Nephron progenitor cell (in vitro differentiated cells): ENCODE data around the gene TIGD6.
A peak's percentile ranks its signal among the peaks of the same experiment; 100 is the strongest.

Experiments
- DNase-seq: peaks from one replicate; pipeline ENCODE4 v3.0.0; 2021
- H3K27ac Mint-ChIP-seq: 2 replicates; pipeline ENCODE4 v1.8.0; 2021; ENCODE audit warnings: mild to moderate bottlenecking, moderate library complexity, mixed read lengths
- H3K27me3 Mint-ChIP-seq: 2 replicates; pipeline ENCODE4 v1.8.0; 2021; ENCODE audit warnings: mild to moderate bottlenecking, low read depth, mixed read lengths; ENCODE audit not compliant: poor library complexity
- H3K36me3 Mint-ChIP-seq: 2 replicates; pipeline ENCODE4 v1.8.0; 2021; ENCODE audit warnings: low read depth, mixed read lengths
- H3K4me1 Mint-ChIP-seq: 2 replicates; pipeline ENCODE4 v1.8.0; 2021; ENCODE audit warnings: mixed read lengths
- H3K4me3 Mint-ChIP-seq: 2 replicates; pipeline ENCODE4 v1.8.0; 2021; ENCODE audit warnings: mild to moderate bottlenecking, moderate library complexity, mixed read lengths
- H3K9me3 Mint-ChIP-seq: 2 replicates; pipeline ENCODE4 v1.8.0; 2021; ENCODE audit warnings: mild to moderate bottlenecking, moderate library complexity, mixed read lengths
- CTCF ChIP-seq: fragments of 200-600 bp; sonication (generic); IDR thresholded peaks from 2 replicates; pipeline ENCODE4 v1.5.0; 2021; ENCODE audit warnings: antibody characterized with exemption

The TIGD6 gene

DNA sequence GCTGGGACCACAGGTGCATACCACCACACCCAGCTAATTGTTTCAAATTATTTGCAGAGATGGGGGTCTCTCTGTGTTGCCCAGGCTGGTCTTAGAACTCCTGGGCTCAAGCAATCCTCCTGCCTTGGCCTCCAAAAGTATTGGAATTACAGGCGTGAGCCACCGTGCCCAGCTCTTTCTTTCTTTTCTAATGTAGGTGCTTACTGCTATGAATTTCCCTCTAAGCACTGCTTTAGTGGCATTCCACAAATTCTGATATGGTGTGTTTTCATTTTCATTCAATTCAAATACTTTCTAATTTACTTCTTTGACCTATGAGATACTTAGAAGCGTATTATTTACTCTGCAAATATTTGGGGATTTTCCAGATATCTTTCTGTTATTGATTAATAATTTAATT lies 15.0 kb upstream of the TIGD6 start:
- no peak overlapping the region for H3K4me3 Mint-ChIP-seq
- no peak for DNase-seq
- H3K27ac Mint-ChIP-seq, result no peak overlapping the region
- no peaks in the 10 kb centered on the region for H3K27me3 Mint-ChIP-seq
- H3K4me1 Mint-ChIP-seq, result no peaks in the 10 kb centered on the region
- no peak for TF ChIP-seq CTCF
- peaks cover 90% of the 10 kb centered on the region for H3K36me3 Mint-ChIP-seq
- H3K9me3 Mint-ChIP-seq, result peaks cover 30% of the 10 kb centered on the region

DNA sequence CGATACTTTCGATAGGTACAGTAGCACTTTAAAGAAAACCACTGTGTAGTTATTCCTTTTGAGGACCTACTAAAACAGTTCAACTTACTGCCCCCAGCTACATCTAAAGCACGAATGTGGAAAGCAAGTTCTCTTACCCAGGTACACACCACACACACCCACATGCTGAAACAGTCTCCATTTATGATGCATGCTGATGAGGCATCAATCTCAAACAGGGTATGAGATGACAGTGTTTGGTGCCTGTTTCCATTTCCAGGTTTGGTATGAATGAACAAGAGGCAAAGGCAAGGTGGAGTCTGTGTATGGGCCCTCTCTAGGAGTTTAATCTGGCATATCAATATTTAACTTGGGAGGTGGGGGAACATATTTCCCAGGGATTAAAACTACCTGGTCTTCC lies 14.0 kb upstream of the TIGD6 start:
- Mint-ChIP-seq H3K4me3 (no peak overlapping the region), H3K27me3 (no peaks in the 10 kb centered on the region), H3K4me1 (no peaks in the 10 kb centered on the region), H3K36me3 (peaks cover 93% of the 10 kb centered on the region), H3K27ac (no peak overlapping the region), H3K9me3 (peaks cover 30% of the 10 kb centered on the region)
- TF ChIP-seq CTCF, result no peak
- no peak for DNase-seq

- peaks cover 91% of the 10 kb centered on the region for H3K36me3 Mint-ChIP-seq
- H3K27ac Mint-ChIP-seq, result no peak overlapping the region
- peaks cover 30% of the 10 kb centered on the region for H3K9me3 Mint-ChIP-seq
- H3K4me1 Mint-ChIP-seq, result no peaks in the 10 kb centered on the region
- TF ChIP-seq CTCF, result no peak
- no peak overlapping the region for H3K4me3 Mint-ChIP-seq
- no peak for DNase-seq
- no peaks in the 10 kb centered on the region for H3K27me3 Mint-ChIP-seq
Measured at GRCh38 chr5:150013931-150014330, 13.5 kb upstream of the TIGD6 start.

GRCh38 chr5:150009671-150010387 lies 9.4 kb upstream of the TIGD6 start:
- no peak for DNase-seq
- peaks cover 7% of the 10 kb centered on the region for H3K9me3 Mint-ChIP-seq
- H3K4me1 Mint-ChIP-seq, result no peaks in the 10 kb centered on the region
- no peaks in the 10 kb centered on the region for H3K27me3 Mint-ChIP-seq
- H3K27ac Mint-ChIP-seq, result peak overlapping the region; percentile 68
- no peak for TF ChIP-seq CTCF
- H3K4me3 Mint-ChIP-seq, result no peak overlapping the region
- H3K36me3 Mint-ChIP-seq, result peaks cover 87% of the 10 kb centered on the region

DNA sequence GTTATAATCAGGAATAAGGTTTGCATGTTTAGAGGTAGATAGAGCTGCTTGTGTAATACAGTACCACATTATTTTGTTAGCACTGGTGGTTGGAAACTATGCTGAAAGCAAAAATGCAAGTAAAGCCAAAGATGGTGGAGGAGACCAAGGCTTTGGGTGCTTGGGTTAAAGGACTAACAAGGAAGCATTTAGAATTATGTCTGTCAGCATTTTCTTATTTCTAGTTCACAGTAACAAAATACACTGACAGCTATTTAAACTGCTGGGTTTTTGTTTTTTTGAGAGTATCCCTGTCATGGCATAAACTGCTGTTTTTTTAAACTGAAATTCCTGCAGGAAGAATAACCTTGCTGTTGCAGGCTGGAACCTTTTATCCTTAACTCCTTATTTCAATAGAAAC lies 6.6 kb upstream of the TIGD6 start:
- Mint-ChIP-seq H3K4me1 (peaks cover 12% of the 10 kb centered on the region), H3K36me3 (peaks cover 69% of the 10 kb centered on the region), H3K9me3 (no peaks in the 10 kb centered on the region), H3K4me3 (no peak overlapping the region), H3K27ac (no peak overlapping the region), H3K27me3 (no peaks in the 10 kb centered on the region)
- DNase-seq, result no peak
- no peak for TF ChIP-seq CTCF

DNA sequence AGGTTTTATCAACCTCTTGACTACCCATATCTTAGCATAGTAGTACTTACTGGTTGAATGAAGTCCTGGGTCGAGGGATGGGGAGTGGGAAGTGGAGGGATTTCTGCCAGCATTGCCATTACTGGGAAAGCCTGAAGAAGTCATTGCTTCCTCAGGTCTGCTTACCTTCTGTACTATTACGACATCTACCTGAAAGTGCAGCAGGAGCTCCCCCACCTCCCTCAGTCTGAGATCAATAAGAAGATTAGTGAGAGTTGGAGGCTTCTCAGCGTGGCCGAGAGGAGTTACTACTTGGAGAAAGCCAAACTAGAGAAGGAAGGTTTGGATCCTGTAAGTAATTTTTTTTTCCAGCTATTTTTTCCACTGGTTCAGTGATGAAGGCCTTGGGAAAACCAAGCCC lies 5.9 kb upstream of the TIGD6 start:
- Mint-ChIP-seq H3K4me1 (peaks cover 19% of the 10 kb centered on the region), H3K27me3 (no peaks in the 10 kb centered on the region), H3K27ac (no peak overlapping the region), H3K4me3 (no peak overlapping the region), H3K36me3 (peaks cover 64% of the 10 kb centered on the region), H3K9me3 (no peaks in the 10 kb centered on the region)
- no peak for DNase-seq
- TF ChIP-seq CTCF, result no peak
